Keratinocyte (primary cell): ENCODE data around the gene DNAAF9. TPM values are rescaled to one million over a fixed set of nuclear protein-coding genes. Genes with fewer than 3 reads are reported as not detected.

Experiments
- DNase-seq: peaks from one replicate; pipeline ENCODE4 v3.0.0-alpha.2; 2011; ENCODE audit warnings: low read depth, missing footprints, low spot score
- FAIRE-seq: peaks from 2 replicates; lab custom pipeline; 2011; peaks lifted over from hg19 to GRCh38; lab: Jason Lieb, UNC
- H2AFZ ChIP-seq: 2 replicates; pipeline ENCODE4 v1.6.0; 2012; ENCODE audit warnings: low read length, control low read depth, inconsistent platforms; ENCODE audit not compliant: control insufficient read depth
- H3K27ac ChIP-seq: 2 replicates; pipeline ENCODE4 v1.5.1; 2011; ENCODE audit warnings: low read length; ENCODE audit not compliant: control insufficient read depth, insufficient read depth
- H3K27me3 ChIP-seq: 3 replicates; pipeline ENCODE4 v1.6.0; 2011; ENCODE audit warnings: low read length; ENCODE audit not compliant: control insufficient read depth, insufficient read depth; ENCODE audit errors: extremely low read depth
- H3K36me3 ChIP-seq, 2 experiments: 2 replicates in 1 of 2; 3 replicates in 1 of 2; pipeline ENCODE4 v1.5.1; 2011; ENCODE audit warnings: low read length in 2 of 2, mild to moderate bottlenecking in 1 of 2; ENCODE audit not compliant: control insufficient read depth in 2 of 2, insufficient read depth in 2 of 2; ENCODE audit errors: extremely low read depth in 1 of 2
- H3K4me1 ChIP-seq: 3 replicates; pipeline ENCODE4 v1.5.1; 2011; ENCODE audit warnings: low read length; ENCODE audit not compliant: control insufficient read depth, insufficient read depth; ENCODE audit errors: extremely low read depth
- H3K4me2 ChIP-seq: 3 replicates; pipeline ENCODE4 v1.6.0; 2011; ENCODE audit warnings: low read depth, low read length; ENCODE audit not compliant: control insufficient read depth, insufficient read depth; ENCODE audit errors: extremely low read depth
- H3K4me3 ChIP-seq, 3 experiments: fragments of 200-600 bp in 1 of 3; sonication (generic) in 1 of 3; 2 replicates in 2 of 3; 3 replicates in 1 of 3; pipeline ENCODE4 v1.5.1; 2011 to 2016; ENCODE audit warnings: low read length in 3 of 3, mild to moderate bottlenecking in 3 of 3, control low read depth in 2 of 3, inconsistent platforms in 1 of 3, low read depth in 1 of 3, mixed read lengths in 1 of 3, mixed run types in 1 of 3, moderate library complexity in 1 of 3; ENCODE audit not compliant: control insufficient read depth in 2 of 3, insufficient read depth in 2 of 3; ENCODE audit errors: extremely low read depth in 1 of 3
- H3K79me2 ChIP-seq: 2 replicates; pipeline ENCODE4 v1.6.0; 2012; ENCODE audit warnings: low read length; ENCODE audit not compliant: control insufficient read depth, insufficient read depth
- H3K9ac ChIP-seq: 3 replicates; pipeline ENCODE4 v1.6.0; 2011; ENCODE audit warnings: low read length; ENCODE audit not compliant: control insufficient read depth, insufficient read depth; ENCODE audit errors: extremely low read depth
- H3K9me1 ChIP-seq: 3 replicates; pipeline ENCODE4 v1.6.0; 2011; ENCODE audit warnings: low read length; ENCODE audit not compliant: control insufficient read depth, insufficient read depth; ENCODE audit errors: extremely low read depth
- H3K9me3 ChIP-seq: 2 replicates; pipeline ENCODE4 v1.5.1; 2012; ENCODE audit warnings: low read depth, low read length; ENCODE audit not compliant: control insufficient read depth
- H4K20me1 ChIP-seq: 3 replicates; pipeline ENCODE4 v1.6.0; 2011; ENCODE audit warnings: low read length; ENCODE audit not compliant: control insufficient read depth, insufficient read depth; ENCODE audit errors: extremely low read depth
- EZH2 ChIP-seq: IDR thresholded peaks from one replicate; pipeline ENCODE4 v1.6.1; 2012; ENCODE audit warnings: inconsistent platforms, mild to moderate bottlenecking, low read length, moderate library complexity
- dilution Hi-C: fragments of 300-500 bp; cut with MboI; formaldehyde crosslinking; loops from one replicate; pipeline ENCODE4 v1.7.0; 2020; ENCODE audit warnings: low sequenced_read_pairs; ENCODE audit not compliant: extremely low pct_ligation_motif_present
- polyA plus RNA-seq, 5 experiments: library from polyadenylated mRNA; depleted of rRNA in 3 of 5; stranded (reverse) in 3 of 5; stranded (forward) in 1 of 5; unstranded in 1 of 5; fragments of >200 nt; gene quantifications; 1 replicate in 1 of 5; 2 replicates in 3 of 5; 3 replicates in 1 of 5; pipeline versions ENCODE4 v1.2.1 to v1.2.3, GENCODE V29; 2011 to 2012; ENCODE audit warnings: missing spikeins in 2 of 5, low read depth in 1 of 5, low replicate concordance in 1 of 5
- TF ChIP-seq, protein P1 (sequence below), 3 experiments: IDR thresholded peaks in 1 of 3; conservative IDR thresholded peaks in 1 of 3; optimal IDR thresholded peaks in 1 of 3; 2 replicates in 2 of 3; 3 replicates in 1 of 3; pipeline versions ENCODE3 to v1.5.1; 2011; ENCODE audit warnings: low read length in 3 of 3, mild to moderate bottlenecking in 3 of 3, moderate library complexity in 2 of 3, control low read depth in 1 of 3, inconsistent platforms in 1 of 3; ENCODE audit not compliant: insufficient read depth in 2 of 3; ENCODE audit errors: extremely low read depth in 1 of 3

The DNAAF9 gene
- polyA plus RNA-seq, 1 donor (not counting 4 experiments of a cell fraction or from before 2014, with no cell fraction given): 9.2 TPM

DNA sequence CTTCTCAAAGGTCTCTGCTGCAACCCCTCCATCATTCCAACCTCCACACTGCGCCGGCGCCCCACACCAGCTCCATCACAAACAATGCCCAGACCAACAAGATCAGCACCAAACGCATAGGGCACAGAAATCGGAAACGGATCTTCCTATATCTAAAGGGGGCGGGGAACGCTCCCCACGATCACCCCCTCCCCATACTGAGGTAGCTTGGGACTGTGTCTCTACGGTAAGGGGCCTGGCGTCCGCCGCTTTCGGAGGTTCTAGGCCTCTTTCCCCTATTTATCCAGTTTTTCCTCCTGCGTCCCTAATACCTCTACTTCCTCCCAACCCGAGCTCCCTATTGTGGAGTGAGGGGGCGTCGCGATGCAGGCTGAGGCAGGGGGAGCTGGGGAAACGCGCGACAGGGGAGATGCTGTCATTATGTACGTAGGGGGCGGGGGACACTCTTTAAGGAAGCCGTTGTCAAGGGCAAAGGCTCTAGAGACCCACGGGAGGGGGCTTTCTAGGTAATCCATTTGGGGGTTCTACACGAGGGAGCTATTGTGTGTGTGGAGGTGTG lies 909 bp downstream of the DNAAF9 start:
- Histone ChIP-seq H3K27ac (peak overlapping the region; percentile 67), H3K9me3 (no peaks in the 10 kb centered on the region), H3K9ac (peak overlapping the region; percentile 76), H3K27me3 (no peaks in the 10 kb centered on the region), H3K79me2 (peaks cover 54% of the 10 kb centered on the region), H2AFZ (peak overlapping the region; percentile 2), H3K9me1 (no peaks in the 10 kb centered on the region), H4K20me1 (no peaks in the 10 kb centered on the region), H3K36me3 (no peaks in the 10 kb centered on the region), H3K4me3 (peak overlapping the region; percentile 71 to 78 (median 74)), H3K4me2 (peak overlapping the region; percentile 88), H3K4me1 (peaks cover 18% of the 10 kb centered on the region)
- DNase-seq: no peak
- TF ChIP-seq, protein P1, sequence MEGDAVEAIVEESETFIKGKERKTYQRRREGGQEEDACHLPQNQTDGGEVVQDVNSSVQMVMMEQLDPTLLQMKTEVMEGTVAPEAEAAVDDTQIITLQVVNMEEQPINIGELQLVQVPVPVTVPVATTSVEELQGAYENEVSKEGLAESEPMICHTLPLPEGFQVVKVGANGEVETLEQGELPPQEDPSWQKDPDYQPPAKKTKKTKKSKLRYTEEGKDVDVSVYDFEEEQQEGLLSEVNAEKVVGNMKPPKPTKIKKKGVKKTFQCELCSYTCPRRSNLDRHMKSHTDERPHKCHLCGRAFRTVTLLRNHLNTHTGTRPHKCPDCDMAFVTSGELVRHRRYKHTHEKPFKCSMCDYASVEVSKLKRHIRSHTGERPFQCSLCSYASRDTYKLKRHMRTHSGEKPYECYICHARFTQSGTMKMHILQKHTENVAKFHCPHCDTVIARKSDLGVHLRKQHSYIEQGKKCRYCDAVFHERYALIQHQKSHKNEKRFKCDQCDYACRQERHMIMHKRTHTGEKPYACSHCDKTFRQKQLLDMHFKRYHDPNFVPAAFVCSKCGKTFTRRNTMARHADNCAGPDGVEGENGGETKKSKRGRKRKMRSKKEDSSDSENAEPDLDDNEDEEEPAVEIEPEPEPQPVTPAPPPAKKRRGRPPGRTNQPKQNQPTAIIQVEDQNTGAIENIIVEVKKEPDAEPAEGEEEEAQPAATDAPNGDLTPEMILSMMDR (optimal IDR thresholded peaks at IDR 0.05 in 1 of 3, IDR thresholded peaks at IDR 0.05 in 1 of 3, conservative IDR thresholded peaks at IDR 0.05 in 1 of 3; ENCODE audit: extremely low read depth in 1 of 3, insufficient read depth in 2 of 3, low read length in 3 of 3): no peak
- TF ChIP-seq EZH2: no peak
- FAIRE-seq: no peak
- dilution Hi-C loops: no loop called here

DNA sequence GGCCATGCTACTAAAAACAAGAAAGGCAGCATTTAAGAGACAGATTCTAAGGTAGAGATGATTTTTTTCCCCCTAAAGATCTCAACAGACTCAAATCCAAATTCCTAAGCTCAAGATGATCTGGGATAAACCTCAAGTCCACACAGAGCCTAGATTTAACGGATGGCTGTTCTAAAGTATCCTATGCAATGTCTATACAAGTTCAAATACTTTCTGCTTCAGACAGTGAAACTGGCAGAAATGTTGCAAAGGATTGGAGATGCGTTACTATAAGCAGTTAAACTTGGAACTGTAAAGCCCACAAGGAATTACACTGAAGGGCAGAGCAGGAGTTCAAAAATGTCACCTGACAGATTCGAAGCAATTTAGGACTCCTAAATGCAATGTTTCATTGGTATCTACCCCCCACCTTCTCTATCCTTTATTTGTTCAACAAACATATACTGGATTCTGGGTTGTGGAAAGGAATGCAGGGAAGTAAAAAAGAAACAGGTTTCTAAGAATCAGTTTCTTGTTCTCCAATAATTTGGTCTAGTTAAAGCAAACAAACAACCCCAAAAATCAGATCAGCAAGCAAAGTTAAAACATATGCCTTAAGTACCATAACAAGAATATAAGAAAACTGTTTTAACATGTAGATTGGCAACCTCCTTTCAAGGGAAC lies 1.6 kb downstream of the DNAAF9 start:
- H3K9me3 ChIP-seq: no peaks in the 10 kb centered on the region
- peak overlapping the region; percentile 71 to 78 (median 74) for H3K4me3 ChIP-seq
- no peak overlapping the region for H2AFZ ChIP-seq
- H3K27me3 ChIP-seq: no peaks in the 10 kb centered on the region
- no peaks in the 10 kb centered on the region for H3K9me1 ChIP-seq
- H3K36me3 ChIP-seq: no peaks in the 10 kb centered on the region
- peak overlapping the region; percentile 88 for H3K4me2 ChIP-seq
- peaks cover 59% of the 10 kb centered on the region for H3K79me2 ChIP-seq
- H3K9ac ChIP-seq: peak overlapping the region; percentile 76
- H3K4me1 ChIP-seq: peaks cover 18% of the 10 kb centered on the region
- TF ChIP-seq, protein P1 (optimal IDR thresholded peaks at IDR 0.05 in 1 of 3, IDR thresholded peaks at IDR 0.05 in 1 of 3, conservative IDR thresholded peaks at IDR 0.05 in 1 of 3; ENCODE audit: extremely low read depth in 1 of 3, insufficient read depth in 2 of 3, low read length in 3 of 3): no peak
- TF ChIP-seq EZH2: no peak
- FAIRE-seq: peak; percentile 9
- no peaks in the 10 kb centered on the region for H4K20me1 ChIP-seq
- peak overlapping the region; percentile 2 for H3K27ac ChIP-seq
- no peak for DNase-seq
- dilution Hi-C loops: no loop called here
